OCI-LY7 (cell line): ENCODE measurements around the gene PTPRS. TPM values are rescaled to one million over a fixed set of nuclear protein-coding genes. Genes with fewer than 3 reads are reported as not detected.

Experiments
- BruUV-seq: library from RNA; stranded (reverse); fragments of 400-500 nt; replicated peaks from 2 replicates; lab custom pipeline; 2021; lab: Mats Ljungman, UMichigan
- CTCF ChIA-PET: fragments of 300-600 bp; sonication (Branson Sonifier 250); formaldehyde crosslinking; loops from one replicate; lab custom pipeline; 2022; ENCODE audit warnings: antibody characterized with exemption; ENCODE audit not compliant: unreplicated experiment; lab: Charles Lee
- POLR2A ChIA-PET: fragments of 300-600 bp; sonication (Branson Sonifier 250); formaldehyde crosslinking; loops from one replicate; lab custom pipeline; 2022; ENCODE audit warnings: antibody characterized with exemption; lab: Charles Lee
- DNase-seq: peaks from one replicate; pipeline ENCODE4 v3.0.0-alpha.2; 2015; ENCODE audit warnings: low spot score
- H2AFZ ChIP-seq: fragments of 200-600 bp; sonication (generic), shearing (Covaris generic); 2 replicates; pipeline ENCODE4 v1.6.1; 2014; ENCODE audit warnings: mild to moderate bottlenecking, antibody characterized with exemption, low read length, moderate library complexity
- H3K27ac ChIP-seq: fragments of 200-600 bp; sonication (generic); 2 replicates; pipeline ENCODE4 v1.5.1; 2014; ENCODE audit warnings: mixed run types, low read depth, mild to moderate bottlenecking, moderate library complexity, low read length, inconsistent platforms; ENCODE audit not compliant: poor library complexity, severe bottlenecking
- H3K36me3 ChIP-seq: fragments of 200-600 bp; sonication (generic); 2 replicates; pipeline ENCODE4 v1.6.1; 2014; ENCODE audit warnings: mild to moderate bottlenecking, antibody characterized with exemption, low read length, moderate library complexity, mixed read lengths; ENCODE audit not compliant: insufficient read depth
- H3K4me1 ChIP-seq: fragments of 200-600 bp; sonication (generic); 2 replicates; pipeline ENCODE4 v1.5.1; 2014; ENCODE audit warnings: mild to moderate bottlenecking, low read length; ENCODE audit not compliant: insufficient read depth, poor library complexity, severe bottlenecking
- H3K4me2 ChIP-seq: fragments of 200-600 bp; sonication (generic); 2 replicates; pipeline ENCODE4 v1.6.1; 2014; ENCODE audit warnings: mild to moderate bottlenecking, low read length
- H3K4me3 ChIP-seq: fragments of 200-600 bp; sonication (generic); 2 replicates; pipeline ENCODE4 v1.5.1; 2014; ENCODE audit warnings: mild to moderate bottlenecking, low read depth, low read length; ENCODE audit not compliant: poor library complexity, severe bottlenecking
- H3K79me2 ChIP-seq: fragments of 200-600 bp; sonication (generic); 2 replicates; pipeline ENCODE4 v1.6.1; 2016; ENCODE audit warnings: low read depth, mild to moderate bottlenecking, low read length, moderate library complexity, mixed read lengths; ENCODE audit not compliant: insufficient read depth
- H3K9me2 ChIP-seq: fragments of 200-600 bp; sonication (generic); 2 replicates; pipeline ENCODE4 v1.6.1; 2016; ENCODE audit warnings: mild to moderate bottlenecking, low read length, mixed read lengths; ENCODE audit not compliant: insufficient read depth
- H3K9me3 ChIP-seq: fragments of 200-600 bp; sonication (generic); 2 replicates; pipeline ENCODE4 v1.6.1; 2014; ENCODE audit warnings: mild to moderate bottlenecking, mixed run types, low read length, mixed read lengths
- H4K20me1 ChIP-seq: fragments of 200-600 bp; sonication (generic); 2 replicates; pipeline ENCODE4 v1.6.1; 2014; ENCODE audit warnings: mild to moderate bottlenecking, antibody characterized with exemption, low read length, moderate library complexity, mixed read lengths; ENCODE audit not compliant: insufficient read depth
- EZH2phosphoT487 ChIP-seq: fragments of 200-600 bp; sonication (generic); IDR thresholded peaks from 2 replicates; pipeline ENCODE4 v1.6.1; 2018; ENCODE audit warnings: low read depth, borderline replicate concordance, mild to moderate bottlenecking, mixed run types, antibody characterized with exemption, low read length, moderate library complexity, mixed read lengths
- intact Hi-C: fragments of 100-400 bp; cut with micrococcal nuclease; formaldehyde crosslinking; loops from one replicate; pipeline ENCODE4 v1.10.0; 2022; ENCODE audit not compliant: unreplicated experiment
- total RNA-seq, 2 experiments: library from RNA; depleted of rRNA in 1 of 2; stranded (reverse); fragments of >200 nt in 1 of 2; shearing (Covaris generic) in 1 of 2; gene quantifications; 2 replicates each; pipeline ENCODE4 v1.2.3, GENCODE V29; 2014 to 2022
- TF ChIP-seq, protein P1 (sequence below): fragments of 200-600 bp; sonication (generic); conservative IDR thresholded peaks from 2 replicates; pipeline ENCODE4 v1.5.1; 2014; ENCODE audit warnings: mild to moderate bottlenecking, antibody characterized with exemption, low read length, moderate library complexity, mixed read lengths

PTPRS gene
- total RNA-seq, 2 experiments from 2014 or later = 48.5 to 88.7 TPM

DNA sequence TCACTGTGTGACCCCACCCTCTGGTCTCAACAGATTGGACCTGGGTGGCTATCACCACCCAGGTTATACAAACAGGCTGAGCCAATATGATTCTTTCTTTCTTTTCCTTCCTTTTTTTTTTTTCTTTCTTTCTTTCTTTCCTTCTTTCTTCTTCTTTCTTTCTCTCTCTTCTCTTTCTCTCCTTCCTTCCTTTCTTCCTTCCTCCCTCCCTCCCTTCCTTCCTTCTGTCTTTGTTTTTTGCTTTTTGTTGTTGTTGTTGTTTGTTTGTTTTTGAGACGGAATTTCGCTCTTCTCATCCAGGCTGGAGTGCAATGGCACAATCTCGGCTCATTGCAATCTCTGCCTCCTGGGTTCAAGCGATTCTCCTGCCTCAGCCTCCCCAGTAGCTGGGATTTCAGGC, 17.0 kb upstream of the PTPRS start:
- Histone ChIP-seq H3K27ac (no peak overlapping the region), H3K79me2 (no peaks in the 10 kb centered on the region), H3K4me2 (no peak overlapping the region), H4K20me1 (no peaks in the 10 kb centered on the region), H3K9me3 (no peaks in the 10 kb centered on the region), H3K36me3 (no peaks in the 10 kb centered on the region), H3K9me2 (no peaks in the 10 kb centered on the region), H3K4me1 (no peaks in the 10 kb centered on the region), H3K4me3 (no peak overlapping the region), H2AFZ (no peak overlapping the region)
- no peak for TF ChIP-seq EZH2phosphoT487
- TF ChIP-seq, protein P1, sequence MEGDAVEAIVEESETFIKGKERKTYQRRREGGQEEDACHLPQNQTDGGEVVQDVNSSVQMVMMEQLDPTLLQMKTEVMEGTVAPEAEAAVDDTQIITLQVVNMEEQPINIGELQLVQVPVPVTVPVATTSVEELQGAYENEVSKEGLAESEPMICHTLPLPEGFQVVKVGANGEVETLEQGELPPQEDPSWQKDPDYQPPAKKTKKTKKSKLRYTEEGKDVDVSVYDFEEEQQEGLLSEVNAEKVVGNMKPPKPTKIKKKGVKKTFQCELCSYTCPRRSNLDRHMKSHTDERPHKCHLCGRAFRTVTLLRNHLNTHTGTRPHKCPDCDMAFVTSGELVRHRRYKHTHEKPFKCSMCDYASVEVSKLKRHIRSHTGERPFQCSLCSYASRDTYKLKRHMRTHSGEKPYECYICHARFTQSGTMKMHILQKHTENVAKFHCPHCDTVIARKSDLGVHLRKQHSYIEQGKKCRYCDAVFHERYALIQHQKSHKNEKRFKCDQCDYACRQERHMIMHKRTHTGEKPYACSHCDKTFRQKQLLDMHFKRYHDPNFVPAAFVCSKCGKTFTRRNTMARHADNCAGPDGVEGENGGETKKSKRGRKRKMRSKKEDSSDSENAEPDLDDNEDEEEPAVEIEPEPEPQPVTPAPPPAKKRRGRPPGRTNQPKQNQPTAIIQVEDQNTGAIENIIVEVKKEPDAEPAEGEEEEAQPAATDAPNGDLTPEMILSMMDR = no peak
- no TSS peak for BruUV-seq
- ChIA-PET POLR2A (no interaction called here), CTCF (no interaction called here)
- DNase-seq = no peak
- intact Hi-C loops = no loop called here

DNA sequence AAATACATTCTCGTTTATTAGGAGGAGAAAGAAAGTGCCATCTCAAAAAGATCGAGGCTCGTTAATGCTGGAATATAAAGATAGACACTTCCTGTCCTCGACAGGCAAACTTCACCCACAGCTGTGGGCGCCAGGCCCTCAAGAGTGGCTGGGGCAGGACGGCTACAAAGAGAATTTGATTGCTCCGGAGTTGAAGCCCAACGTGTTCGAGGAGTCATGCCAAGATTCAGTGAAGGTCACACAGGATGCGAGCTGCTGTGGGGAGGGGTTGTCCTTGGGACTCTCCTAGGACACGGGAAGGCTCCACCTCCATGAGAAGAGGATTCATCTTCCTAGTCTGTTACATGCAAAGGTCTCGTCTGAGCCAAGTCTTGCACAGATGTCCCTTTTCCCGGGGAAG, 16.3 kb upstream of the PTPRS start:
- no peaks in the 10 kb centered on the region for H3K79me2 ChIP-seq
- H3K4me1 ChIP-seq = peaks cover 3% of the 10 kb centered on the region
- no peak overlapping the region for H3K4me3 ChIP-seq
- H3K4me2 ChIP-seq = no peak overlapping the region
- no peak overlapping the region for H2AFZ ChIP-seq
- H3K27ac ChIP-seq = no peak overlapping the region
- POLR2A ChIA-PET = no interaction called here
- no peaks in the 10 kb centered on the region for H4K20me1 ChIP-seq
- no peaks in the 10 kb centered on the region for H3K36me3 ChIP-seq
- no peaks in the 10 kb centered on the region for H3K9me2 ChIP-seq
- no peak for DNase-seq
- CTCF ChIA-PET = no interaction called here
- no TSS peak for BruUV-seq
- TF ChIP-seq, protein P1 = no peak
- no peaks in the 10 kb centered on the region for H3K9me3 ChIP-seq
- intact Hi-C loops = no loop called here

DNA sequence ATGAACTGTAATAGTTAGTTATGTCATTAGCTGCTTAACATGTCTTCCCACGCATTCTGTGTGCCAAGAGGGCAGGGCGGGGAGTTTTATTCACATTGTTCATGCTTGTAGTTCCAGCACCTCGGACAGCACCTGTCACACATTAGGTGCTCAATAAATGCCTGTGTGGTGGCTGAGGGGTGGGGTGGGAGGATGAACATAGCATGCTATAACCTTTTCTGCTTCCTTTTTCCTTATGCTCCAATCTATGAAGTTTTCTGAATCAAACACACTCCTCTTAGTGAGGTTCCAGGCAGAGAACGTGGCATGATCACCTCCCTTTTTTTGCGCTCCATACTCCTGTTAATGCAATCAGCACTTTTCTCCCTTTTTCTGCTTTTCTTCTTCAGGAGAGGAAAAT, 15.8 kb upstream of the PTPRS start:
- H3K4me2 ChIP-seq = no peak overlapping the region
- ChIA-PET POLR2A (no interaction called here), CTCF (no interaction called here)
- H3K4me3 ChIP-seq = no peak overlapping the region
- no peaks in the 10 kb centered on the region for H3K9me3 ChIP-seq
- H3K36me3 ChIP-seq = no peaks in the 10 kb centered on the region
- no peak overlapping the region for H2AFZ ChIP-seq
- intact Hi-C loops = no loop called here
- H3K4me1 ChIP-seq = peaks cover 3% of the 10 kb centered on the region
- BruUV-seq = no TSS peak
- no peaks in the 10 kb centered on the region for H3K9me2 ChIP-seq
- no peaks in the 10 kb centered on the region for H3K79me2 ChIP-seq
- no peak for DNase-seq
- TF ChIP-seq EZH2phosphoT487 = no peak
- TF ChIP-seq, protein P1 = no peak
- no peaks in the 10 kb centered on the region for H4K20me1 ChIP-seq
- H3K27ac ChIP-seq = no peak overlapping the region
